ENCODE data around the gene ALCAM.
"Not testable (repeated sequence)": the region's sequence is repeated elsewhere in the genome, so short reads cannot be mapped to it uniquely, and the experiment has no call there.

Gene ALCAM

DNA sequence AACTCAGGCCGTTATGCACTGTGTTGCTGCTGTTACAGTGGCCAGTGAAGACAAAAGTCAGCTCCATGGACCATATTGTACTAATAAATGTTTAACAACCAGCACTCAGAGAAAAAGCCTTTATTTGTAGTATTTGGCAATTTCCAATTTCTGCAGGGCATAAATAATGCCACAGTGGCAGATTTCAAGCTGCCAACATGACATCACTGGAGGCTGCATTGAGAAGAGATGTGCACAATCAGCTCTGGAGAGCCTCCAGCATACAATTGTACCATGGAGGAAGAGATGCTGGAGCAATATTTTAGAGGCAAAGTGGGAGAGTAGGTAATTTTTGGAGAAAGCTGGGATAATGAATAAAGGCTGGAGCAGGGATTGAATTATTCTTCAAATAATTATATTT is 9.7 kb upstream of the ALCAM start:
- no peak for DNase-seq

DNA sequence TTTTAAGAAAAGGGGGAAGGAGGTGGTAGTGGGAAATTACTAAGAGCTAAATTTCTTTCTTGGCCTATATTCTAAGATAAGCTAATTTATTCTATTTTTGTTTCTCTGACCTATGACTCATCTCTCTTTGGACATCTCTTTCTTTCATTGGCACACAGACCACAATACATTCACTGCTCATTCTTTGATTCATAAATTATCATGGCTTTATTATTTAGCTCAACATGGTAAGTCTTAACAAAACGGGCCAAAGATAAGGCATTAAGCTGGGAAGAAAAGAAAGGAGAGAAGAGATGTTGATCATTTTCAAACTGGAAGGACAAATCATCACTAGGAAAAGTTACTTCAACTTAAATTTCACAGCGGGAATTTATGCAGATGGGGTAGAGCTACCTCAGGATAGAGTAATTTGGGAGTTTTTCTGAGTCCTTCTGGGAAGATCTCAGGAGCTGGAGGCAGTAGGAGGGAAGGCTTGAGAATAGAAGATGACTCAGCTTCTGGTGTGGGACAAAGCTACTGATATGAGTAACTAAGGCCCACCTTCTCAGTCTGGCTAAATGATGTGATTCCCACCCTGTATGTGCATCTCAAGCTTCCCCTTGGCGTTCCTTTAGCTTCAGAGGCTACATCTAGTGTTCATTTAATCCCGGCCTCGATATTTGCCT is 7.5 kb upstream of the ALCAM start:
- no peak for DNase-seq

DNA sequence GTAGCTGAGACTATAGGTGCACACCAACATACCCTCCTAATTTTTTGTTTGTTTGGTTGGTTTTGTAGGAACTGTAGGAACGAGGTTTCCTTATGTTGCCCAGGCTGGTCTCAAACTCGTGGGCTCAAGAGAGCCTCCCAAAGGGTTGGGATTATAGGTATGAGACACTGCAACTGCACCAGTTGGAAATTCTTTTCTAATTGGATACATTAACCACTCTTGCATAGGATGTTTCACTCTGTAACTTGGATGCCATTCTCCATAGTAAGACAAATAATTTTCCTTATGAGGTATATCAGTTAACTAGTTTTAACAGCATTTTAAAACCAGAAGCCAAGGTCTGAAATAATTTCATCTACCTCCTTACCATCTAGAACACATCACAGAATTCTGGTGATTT is 6.7 kb upstream of the ALCAM start:
- no peak for DNase-seq

DNA sequence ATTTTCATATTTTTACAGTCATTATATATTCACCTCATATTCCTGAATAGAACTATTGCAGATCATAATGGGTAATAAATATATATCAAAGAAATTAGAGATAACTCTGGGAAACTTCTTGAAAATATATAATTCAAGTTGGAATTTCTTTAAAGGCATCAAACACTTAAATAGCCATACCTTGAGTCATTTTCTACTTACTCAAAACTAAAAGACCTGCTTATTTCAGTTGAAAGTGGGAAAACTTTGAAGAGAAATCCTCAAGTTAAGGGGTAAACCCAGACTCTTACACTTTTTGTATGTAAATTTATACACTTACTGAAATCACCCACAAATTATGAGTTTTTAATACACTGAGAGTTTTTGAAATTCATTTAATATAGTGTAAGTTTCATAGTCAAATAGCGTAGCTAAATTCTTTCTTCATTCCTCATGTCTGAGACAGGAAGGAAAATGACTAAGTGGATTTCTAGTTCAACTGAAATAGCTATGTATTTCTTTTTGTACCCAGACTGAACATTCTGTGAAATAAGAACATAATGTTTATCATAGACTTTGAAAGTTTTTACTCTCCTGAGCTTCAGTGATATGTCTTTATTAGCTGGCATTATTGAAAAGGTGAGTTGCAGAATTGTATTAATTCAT is 4.6 kb upstream of the ALCAM start:
- DNase-seq: no peak

DNA sequence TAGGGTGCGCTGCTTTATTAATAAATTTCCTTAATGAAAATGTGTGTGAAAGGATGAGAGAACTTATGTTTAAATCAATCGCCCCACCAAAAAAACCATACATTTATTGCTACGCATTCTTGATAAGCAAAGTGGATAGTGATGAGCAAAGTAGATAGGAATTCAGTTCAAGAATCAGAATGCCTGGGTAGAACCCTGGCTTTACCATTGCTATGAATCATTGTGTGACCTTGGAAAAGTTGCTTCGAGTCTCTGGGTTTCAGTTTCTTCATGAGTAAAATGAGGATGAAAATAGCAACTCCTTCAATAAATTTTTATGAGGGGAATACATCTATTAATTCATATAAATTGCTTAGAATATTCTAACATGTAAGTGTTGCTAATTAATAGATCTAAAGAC is 2.6 kb upstream of the ALCAM start:
- DNase-seq: no peak

DNA sequence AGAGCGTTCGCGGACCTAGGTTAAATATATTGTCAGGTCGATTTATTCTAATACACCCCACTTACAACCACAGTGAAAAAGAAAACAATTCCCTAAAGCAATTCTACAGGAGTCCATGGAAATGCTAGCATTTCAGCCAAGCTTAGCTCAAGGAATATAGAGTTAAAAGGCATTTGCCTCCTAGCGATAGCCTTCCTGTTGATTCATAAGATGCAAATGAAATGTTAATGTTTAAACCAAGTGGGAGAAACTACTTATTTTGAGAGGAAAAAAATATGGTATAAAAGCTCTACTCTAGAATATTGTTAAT is 1.7 kb upstream of the ALCAM start:
- no peak for DNase-seq

DNA sequence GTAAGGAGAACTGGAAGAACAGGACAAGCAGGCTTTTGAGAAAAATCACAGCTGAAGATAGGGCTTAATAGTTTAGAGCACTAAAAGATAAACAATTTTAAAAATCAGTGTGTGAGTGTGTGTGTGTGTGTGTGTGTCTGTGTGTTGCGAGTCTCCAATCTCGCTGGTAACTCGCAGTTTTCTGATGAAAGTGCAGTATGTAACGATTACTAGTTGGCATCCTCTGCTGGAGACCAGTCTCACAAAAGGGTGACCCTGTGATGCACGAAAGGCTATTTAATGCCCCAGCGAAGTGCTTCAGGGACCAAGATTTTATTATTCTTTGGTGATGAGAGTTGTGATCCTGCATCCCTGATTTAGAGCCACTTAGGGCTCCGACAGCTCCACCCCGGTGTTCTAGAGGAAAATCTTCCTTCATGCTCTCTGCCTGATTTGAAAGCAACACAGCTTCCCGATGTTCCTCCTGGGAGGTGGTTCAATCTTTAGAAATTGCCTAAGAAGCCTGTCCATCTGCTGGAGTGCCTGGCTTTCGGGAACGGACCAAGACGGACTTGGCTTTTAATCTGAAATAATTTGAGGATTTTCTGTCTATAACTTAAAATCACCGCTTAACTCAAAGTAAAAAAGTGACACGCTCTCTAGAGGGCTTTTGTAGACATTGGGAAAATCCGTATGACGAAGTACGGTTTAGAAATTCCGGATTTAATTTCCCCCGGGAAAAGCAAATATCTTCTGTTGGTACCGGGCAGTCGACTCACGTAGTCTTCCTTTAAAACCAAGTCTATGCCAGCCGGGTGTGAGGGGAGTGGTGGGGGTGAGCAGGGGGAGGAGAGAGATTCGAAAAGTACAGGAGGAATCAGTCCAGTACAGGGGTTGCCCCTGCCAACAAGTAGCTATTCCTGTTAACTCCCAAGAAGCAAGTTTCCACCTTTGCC is 1.1 kb upstream of the ALCAM start:
- peak; percentile 71 for DNase-seq

DNA sequence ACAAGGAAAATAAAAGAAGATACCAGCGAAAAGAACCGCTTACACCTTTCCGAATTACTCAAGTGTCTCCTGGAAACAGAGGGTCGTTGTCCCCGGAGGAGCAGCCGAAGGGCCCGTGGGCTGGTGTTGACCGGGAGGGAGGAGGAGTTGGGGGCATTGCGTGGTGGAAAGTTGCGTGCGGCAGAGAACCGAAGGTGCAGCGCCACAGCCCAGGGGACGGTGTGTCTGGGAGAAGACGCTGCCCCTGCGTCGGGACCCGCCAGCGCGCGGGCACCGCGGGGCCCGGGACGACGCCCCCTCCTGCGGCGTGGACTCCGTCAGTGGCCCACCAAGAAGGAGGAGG is 325 bp downstream of the ALCAM start:
- DNase-seq: no peak

DNA sequence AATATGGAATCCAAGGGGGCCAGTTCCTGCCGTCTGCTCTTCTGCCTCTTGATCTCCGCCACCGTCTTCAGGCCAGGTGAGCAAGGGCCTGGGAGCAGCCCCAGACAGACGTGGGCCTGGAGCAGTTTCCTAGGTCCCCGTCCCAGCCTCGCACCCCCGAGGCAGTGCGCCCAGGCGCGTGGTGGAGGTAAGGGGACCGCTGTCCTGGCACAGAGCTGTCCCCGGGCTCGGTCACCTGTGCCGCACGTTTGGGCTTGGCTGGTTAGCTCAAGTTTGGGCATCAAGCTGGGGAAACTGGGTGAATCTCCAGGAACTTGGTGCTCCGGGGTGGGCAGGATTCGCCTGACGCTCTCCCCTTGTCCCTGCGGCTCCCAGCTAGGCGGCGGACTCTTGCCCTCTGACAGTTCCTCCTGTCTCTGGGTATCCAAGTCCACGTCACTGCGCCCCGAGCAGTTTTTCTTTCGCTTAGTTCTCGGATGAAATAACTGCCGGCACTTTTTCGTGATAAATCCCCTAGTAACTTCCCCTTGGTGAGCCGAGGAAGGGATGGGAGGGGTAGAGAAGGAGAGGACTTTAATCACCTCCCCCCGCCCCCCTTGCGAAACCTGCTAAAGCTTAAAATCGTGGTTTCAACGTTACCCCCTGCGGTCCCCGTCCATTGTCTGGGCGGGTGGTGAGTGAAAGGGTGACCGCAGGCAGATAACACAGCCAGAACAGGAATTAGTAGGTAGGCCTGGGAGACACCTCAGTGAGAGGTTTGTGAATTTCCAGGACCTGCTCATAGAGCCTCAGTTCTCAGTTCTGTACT is 901 bp downstream of the ALCAM start:
- no peak for DNase-seq

DNA sequence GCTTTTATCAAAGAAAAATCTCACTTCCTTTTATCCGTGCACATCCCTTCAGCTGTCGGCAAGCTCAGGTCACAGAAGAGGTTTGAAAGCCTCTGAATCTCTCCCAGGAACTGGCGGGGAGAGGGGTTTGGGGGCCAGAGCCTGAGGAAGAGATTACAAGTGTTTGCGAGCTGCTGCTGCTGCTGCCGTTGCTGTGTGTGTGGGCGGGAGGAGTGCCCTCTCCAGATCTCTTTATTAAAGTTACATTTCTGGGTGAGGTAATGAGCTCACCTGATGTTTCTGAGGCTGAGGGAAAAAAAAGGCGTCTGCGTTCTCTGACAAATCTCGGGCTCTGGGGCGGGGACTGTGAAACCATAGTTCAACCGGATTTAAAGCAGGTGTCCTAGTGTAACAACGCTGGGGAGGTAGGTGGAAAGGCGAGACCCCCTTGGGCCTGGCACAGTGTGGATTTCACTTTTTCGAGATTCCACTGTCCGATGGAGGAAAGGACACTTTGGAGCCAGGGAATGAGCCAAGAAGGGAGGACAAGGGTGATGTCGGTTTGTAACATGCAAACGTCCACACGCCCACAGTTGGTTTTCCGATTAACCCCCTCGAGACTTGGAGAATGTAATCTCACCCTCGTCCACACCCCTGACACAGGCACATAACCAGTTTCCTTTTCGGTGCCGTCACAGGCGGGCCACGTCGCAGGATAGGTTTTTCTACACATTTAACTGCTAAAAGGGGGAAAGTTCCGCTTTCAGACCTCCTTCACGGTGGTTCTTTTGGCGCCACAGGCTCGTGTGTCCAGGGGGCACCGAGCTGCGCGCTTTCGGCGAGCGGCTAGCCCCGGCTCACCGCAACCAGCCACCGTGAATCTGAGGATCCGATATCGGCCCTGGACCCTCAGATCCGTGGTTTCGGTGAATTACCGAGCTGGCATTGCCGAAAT is 2.1 kb downstream of the ALCAM start:
- peak; percentile 39 for DNase-seq

DNA sequence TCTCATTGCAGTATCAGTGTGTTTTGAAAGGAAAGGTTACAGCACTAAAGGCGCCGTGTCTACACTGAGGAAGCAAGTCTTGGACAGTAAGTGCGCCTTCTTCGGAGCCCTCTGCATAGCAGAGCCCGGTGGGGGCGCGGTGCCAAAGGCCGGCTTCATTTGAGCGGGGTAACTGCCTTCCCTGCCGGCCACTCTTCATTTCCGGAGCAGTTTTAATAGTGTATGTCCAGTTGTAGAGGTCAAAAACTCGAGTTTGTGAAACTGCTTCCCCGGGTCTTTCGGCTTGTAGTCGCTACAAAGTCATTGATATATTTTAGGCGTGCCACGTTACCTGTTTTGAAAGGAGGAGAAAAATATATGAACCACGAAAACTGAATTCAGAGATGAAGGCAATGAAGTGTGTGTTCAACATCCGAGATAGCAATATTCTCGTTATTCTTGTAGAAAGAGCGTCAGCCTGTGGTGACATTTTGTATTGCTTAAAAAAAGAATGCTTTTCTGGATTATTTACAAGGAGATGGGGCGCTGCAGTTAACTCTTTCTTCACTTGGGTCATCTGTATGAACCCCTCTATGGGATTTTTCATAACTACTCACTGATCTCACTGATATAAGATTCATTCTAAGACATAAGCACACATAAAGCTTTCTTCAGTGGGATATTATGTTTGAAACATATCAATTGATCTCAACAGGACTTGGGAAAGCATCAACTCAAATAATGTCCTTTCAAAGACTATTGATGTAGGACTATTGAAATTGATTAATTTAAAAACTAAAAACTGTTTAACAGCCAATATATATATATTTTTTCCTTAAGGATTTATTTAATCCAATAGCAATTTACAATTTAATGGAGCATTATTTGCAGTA is 3.0 kb downstream of the ALCAM start:
- DNase-seq: peak; percentile 50

DNA sequence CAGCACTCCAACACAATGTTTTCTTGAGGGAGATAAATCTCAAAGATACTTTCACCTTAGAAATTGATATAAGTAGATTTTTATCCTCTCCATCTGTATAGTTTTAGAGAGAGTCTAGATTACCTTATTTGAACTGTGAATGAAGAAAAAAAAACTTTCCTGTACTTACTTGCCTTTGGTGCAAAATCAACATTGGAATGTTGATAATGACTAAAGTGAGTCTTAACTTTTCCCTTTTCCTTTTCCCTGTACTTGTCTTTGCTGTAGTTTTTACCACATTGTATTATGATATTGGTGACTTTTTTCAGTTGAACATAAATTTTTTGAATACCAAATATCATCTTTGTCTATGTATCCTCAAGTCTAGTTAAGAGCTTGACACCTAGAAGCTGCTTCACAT is 6.7 kb downstream of the ALCAM start:
- DNase-seq: no peak

DNA sequence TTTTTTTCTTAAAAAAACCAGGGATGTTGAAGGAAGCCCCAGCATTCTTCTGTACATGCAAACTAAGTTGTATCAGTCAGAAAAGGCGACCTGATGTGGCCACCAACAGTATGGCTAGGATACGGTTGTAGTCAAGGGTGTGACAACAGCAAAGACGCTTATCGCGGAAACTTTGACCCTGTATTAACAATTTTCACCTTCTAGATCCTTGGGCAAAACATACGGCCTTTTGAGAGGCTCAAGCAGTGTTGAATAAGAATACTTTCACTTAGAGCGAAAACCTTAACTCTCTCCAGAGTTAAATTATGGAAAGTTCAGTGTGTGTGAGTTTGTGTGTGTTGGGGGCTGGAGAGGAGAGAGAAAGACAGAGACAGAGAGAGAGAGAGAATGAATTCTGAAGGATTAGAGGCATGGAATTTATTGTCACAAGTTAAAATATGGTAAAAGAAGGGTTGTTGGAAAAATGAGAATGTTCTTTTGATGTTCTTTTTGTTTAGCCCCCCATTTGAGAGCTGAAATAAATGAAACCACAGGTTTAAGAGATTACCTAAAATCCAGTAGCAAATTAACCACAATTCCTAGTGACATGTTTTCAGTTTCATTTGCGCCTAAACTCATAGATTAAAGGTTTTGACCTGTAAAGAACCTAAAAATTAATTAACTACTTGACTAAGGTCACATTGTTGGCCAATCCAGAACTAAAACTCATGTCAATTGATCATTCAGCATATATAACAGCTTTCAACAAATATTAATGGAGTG is 9.2 kb downstream of the ALCAM start:
- DNase-seq: no peak

DNA sequence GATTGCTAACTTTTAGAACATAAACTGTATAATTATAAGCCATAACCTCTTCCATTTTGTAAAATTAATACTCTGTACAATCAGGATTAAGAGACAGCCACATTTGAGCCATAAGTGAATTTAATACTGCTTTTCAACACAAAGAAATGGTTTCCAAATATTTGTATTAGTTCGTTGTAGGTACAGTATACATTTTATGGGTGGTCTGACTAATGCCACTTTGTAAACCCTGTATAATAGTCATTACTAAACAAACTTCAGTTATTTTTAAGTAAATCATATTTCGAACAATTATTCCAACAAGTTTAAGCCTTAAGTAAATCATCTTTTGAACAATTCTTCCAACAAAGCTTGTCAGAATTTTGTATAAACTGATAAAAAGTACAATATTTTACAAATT is 11.0 kb downstream of the ALCAM start:
- no peak for DNase-seq

DNA sequence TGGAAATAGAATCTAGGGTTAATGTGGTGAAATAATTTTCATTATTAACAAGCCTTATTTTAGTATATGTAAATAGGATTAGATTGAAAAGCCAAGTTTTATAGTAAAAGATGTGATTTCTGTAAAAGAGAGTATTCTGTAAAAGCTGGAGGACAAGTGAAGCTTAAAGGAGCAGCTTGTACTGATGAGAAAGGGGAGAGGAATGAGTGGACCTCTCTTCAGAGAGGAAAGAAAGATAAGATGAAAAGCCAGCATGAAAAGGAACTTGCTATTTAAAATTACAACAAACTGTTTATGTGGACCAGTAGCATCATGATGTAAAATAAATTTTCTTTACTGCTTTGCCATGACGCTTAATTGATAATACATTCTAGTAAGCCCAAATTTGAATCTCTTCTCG is 18.5 kb downstream of the ALCAM start:
- no peak for DNase-seq

DNA sequence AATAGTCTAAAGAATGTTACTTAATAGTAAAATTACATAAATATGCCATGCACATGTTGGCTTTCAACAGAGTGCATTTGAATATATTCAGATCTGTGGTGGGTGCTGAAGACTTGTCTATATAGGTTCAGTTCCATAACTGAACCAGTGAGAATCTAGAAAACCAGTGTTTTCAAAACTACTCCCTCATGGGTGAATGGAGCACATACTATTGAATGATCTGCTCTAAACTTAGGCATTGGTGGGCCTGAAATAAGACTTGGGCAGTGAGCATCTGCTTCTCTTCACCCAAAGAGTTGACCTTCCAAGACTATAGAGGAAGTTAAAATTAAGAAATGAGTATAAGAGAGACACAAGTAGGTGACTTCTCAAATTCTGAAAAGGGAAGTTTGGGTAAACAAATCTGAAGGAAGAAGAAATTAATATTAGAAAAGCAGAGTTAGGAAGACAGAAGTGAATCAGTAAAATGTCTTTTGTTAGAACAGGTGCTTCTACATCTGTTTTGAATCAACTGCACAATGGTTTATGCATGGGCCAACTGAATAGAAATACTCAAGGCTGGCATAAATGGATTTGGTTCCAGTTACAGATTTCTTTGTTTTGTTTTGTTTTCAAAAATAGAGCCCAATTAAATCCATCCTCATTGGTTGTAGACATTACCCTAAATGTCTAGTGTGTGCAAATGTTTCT is 19.3 kb downstream of the ALCAM start:
- no peak for DNase-seq

DNA sequence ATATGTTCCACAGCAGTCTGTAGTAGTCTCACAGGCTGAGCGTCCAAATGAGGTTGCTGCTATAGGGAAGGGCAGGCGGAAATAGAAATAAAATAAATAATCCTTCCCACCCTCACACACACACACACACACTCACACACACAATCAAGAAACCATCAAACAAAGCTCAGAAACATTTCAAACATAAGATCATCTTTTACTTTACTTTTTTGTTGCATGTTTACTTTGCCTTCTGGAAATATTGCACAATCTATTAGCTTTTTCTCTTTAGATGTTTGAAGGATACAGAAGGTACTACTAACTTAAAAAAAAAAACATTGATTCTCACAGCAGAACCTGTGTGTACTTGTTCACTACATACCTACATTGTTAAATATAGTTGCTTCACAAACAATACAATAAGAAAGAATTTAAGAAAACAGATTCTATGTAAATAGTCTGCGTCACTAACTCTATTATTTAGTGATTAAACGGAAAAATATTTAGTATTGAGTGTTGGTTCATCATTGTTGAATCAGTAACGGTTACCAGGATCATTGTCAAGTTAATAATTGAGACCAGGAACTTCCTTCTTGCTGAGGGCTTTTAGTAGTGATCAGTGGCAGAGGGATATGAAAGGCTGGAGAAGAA is 20.5 kb downstream of the ALCAM start:
- DNase-seq: no peak

DNA sequence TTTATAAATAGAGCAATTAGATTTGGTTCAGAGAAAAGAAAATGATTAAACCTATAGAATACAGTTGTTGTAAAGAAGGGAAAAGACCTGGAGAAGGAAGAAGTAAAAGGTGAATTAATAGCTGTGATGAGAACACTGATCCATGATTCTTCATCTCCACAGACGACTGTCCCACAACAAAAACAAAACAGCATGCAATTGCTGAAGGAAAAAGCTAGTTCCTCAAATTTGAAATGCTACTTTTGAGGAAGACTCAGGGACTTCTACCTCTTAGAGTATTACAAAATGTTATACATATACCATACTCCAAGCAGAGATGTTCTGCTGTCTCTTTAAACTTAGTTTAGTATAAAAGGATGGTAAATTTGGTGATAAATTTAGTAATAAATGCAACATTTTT is 21.5 kb downstream of the ALCAM start:
- DNase-seq: no peak

DNA sequence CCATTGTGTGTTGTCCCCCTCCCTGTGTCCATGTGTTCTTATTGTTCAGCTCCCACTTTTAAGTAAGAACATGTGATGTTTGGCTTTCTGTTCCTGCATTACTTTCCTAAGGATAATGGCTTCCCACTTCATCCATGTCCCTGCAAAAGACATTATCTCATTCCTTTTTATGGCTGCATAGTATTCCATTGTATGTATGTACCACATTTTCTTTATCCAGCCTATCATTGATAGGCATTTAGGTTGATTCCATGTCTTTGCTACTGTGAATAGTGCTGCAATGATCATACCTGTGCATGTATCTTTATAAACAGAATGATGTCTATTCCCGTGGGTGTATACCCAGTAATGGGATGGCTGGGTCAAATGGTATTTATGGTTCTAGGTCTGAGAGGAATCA is 23.1 kb downstream of the ALCAM start:
- DNase-seq: not testable (repeated sequence)

Measured in NCI-H524 treated with DMSO at 0.1 percent for 48 hours (cell line).